GM18505 (cell line): ENCODE measurements around the gene PPP2R5E.

Experiments used
- ATAC-seq: cut with Tn5 transposase; IDR thresholded peaks from one replicate; pipeline ENCODE4 v1.9.1; 2021; ENCODE audit not compliant: unreplicated experiment
- POLR2A ChIP-seq: IDR thresholded peaks from 4 replicates; pipeline ENCODE4 v1.6.1; 2011; ENCODE audit warnings: borderline replicate concordance; ENCODE audit not compliant: insufficient read depth, insufficient read length; ENCODE audit errors: extremely low read depth

Gene PPP2R5E

GRCh38 chr14:63501429-63501828 is 41.7 kb downstream of the PPP2R5E start:
- no peak for TF ChIP-seq POLR2A

GRCh38 chr14:63499701-63500250 is 43.4 kb downstream of the PPP2R5E start:
- no peak for ATAC-seq
- TF ChIP-seq POLR2A = no peak

More at GRCh38 chr14:63501429-63501828, 41.7 kb downstream of the PPP2R5E start:
- ATAC-seq = no peak

- ATAC-seq = no peak
- TF ChIP-seq POLR2A = no peak
Observed at GRCh38 chr14:63496837-63497400, 46.3 kb downstream of the PPP2R5E start.

GRCh38 chr14:63493246-63493645 is 49.9 kb downstream of the PPP2R5E start:
- TF ChIP-seq POLR2A = no peak
- ATAC-seq = no peak

- TF ChIP-seq POLR2A = no peak
- ATAC-seq = no peak
Observed at GRCh38 chr14:63492391-63492790, 50.8 kb downstream of the PPP2R5E start.

- TF ChIP-seq POLR2A = no peak
- no peak for ATAC-seq
Observed at GRCh38 chr14:63487724-63488123, 55.5 kb downstream of the PPP2R5E start.

GRCh38 chr14:63486738-63487137 is 56.4 kb downstream of the PPP2R5E start:
- ATAC-seq = no peak
- TF ChIP-seq POLR2A = no peak

- no peak for TF ChIP-seq POLR2A
- no peak for ATAC-seq
Observed at GRCh38 chr14:63483315-63483714, 59.9 kb downstream of the PPP2R5E start.

GRCh38 chr14:63480599-63480998 is 62.6 kb downstream of the PPP2R5E start:
- no peak for TF ChIP-seq POLR2A
- no peak for ATAC-seq

GRCh38 chr14:63478437-63478852 is 64.7 kb downstream of the PPP2R5E start:
- ATAC-seq = peak; percentile 46
- no peak for TF ChIP-seq POLR2A

- TF ChIP-seq POLR2A = no peak
- peak; percentile 73 for ATAC-seq
Observed at GRCh38 chr14:63478010-63478409, 65.2 kb downstream of the PPP2R5E start.

GRCh38 chr14:63477556-63477955 is 65.6 kb downstream of the PPP2R5E start:
- no peak for ATAC-seq
- TF ChIP-seq POLR2A = no peak

- no peak for ATAC-seq
Observed at GRCh38 chr14:63475761-63476160, 67.4 kb downstream of the PPP2R5E start.

GRCh38 chr14:63474844-63475243 is 68.3 kb downstream of the PPP2R5E start:
- no peak for TF ChIP-seq POLR2A
- ATAC-seq = no peak

More at GRCh38 chr14:63475761-63476160, 67.4 kb downstream of the PPP2R5E start:
- TF ChIP-seq POLR2A = no peak
